Measurements from ENCODE around the gene NINJ1. TPM values are rescaled to one million over a fixed set of nuclear protein-coding genes. Genes with fewer than 3 reads are reported as not detected.

The NINJ1 gene
- total RNA-seq, 2 experiments from 2014 or later = 29.5 to 30.4 TPM

- Mint-ChIP-seq H3K27ac (peak overlapping the region; percentile 87), H3K4me1 (peaks cover 34% of the 10 kb centered on the region), H3K27me3 (no peaks in the 10 kb centered on the region), H3K36me3 (no peaks in the 10 kb centered on the region), H3K9me3 (no peaks in the 10 kb centered on the region), H3K4me3 (peak overlapping the region; percentile 89)
- DNase-seq = no peak
- peak; percentile 20 for ATAC-seq (ENCODE audit: low read depth)
- POLR2A ChIA-PET = interaction anchor here (0.8 to 2.1 kb wide), 11 partner anchors 8 to 433 kb away, joined by 3 to 15 read pairs (median 4); no protein-coding TSS in a partner anchor
Measured at GRCh38 chr9:93133681-93134014, 403 bp downstream of the NINJ1 start.

- DNase-seq = no peak
- no peaks in the 10 kb centered on the region for H3K27me3 Mint-ChIP-seq
- H3K36me3 Mint-ChIP-seq = no peaks in the 10 kb centered on the region
- POLR2A ChIA-PET = interaction anchor here (1.0 to 1.5 kb wide), 9 partner anchors 10 to 433 kb away, joined by 3 to 15 read pairs (median 4); no protein-coding TSS in a partner anchor
- H3K9me3 Mint-ChIP-seq = no peaks in the 10 kb centered on the region
- peak overlapping the region; percentile 89 for H3K4me3 Mint-ChIP-seq
- peaks cover 31% of the 10 kb centered on the region for H3K4me1 Mint-ChIP-seq
- ATAC-seq (ENCODE audit: low read depth) = no peak
- H3K27ac Mint-ChIP-seq = peak overlapping the region; percentile 87
Measured at GRCh38 chr9:93132946-93133680, 938 bp downstream of the NINJ1 start.

GRCh38 chr9:93132287-93132927 lies 1.6 kb downstream of the NINJ1 start:
- no peak for DNase-seq
- H3K27ac Mint-ChIP-seq = peak overlapping the region; percentile 87
- peak overlapping the region; percentile 89 for H3K4me3 Mint-ChIP-seq
- ATAC-seq (ENCODE audit: low read depth) = no peak
- POLR2A ChIA-PET = interaction anchor here (0.8 kb wide), 1 partner anchor 31 kb away, joined by 3 read pairs; no protein-coding TSS in a partner anchor
- H3K9me3 Mint-ChIP-seq = no peaks in the 10 kb centered on the region
- H3K4me1 Mint-ChIP-seq = peaks cover 28% of the 10 kb centered on the region
- H3K27me3 Mint-ChIP-seq = no peaks in the 10 kb centered on the region
- no peaks in the 10 kb centered on the region for H3K36me3 Mint-ChIP-seq

- Mint-ChIP-seq H3K27ac (peak overlapping the region; percentile 15), H3K27me3 (no peaks in the 10 kb centered on the region), H3K9me3 (no peaks in the 10 kb centered on the region), H3K4me1 (peaks cover 34% of the 10 kb centered on the region), H3K36me3 (no peaks in the 10 kb centered on the region), H3K4me3 (peak overlapping the region; percentile 89)
- POLR2A ChIA-PET = interaction anchor here (0.8 kb wide), 1 partner anchor 30 kb away, joined by 3 read pairs; no protein-coding TSS in a partner anchor
- ATAC-seq (ENCODE audit: low read depth) = no peak
- DNase-seq = no peak
Measured at GRCh38 chr9:93131599-93132286, 2.3 kb downstream of the NINJ1 start.

GRCh38 chr9:93130861-93131481 lies 3.1 kb downstream of the NINJ1 start:
- POLR2A ChIA-PET = no interaction called here
- Mint-ChIP-seq H3K4me1 (peaks cover 41% of the 10 kb centered on the region), H3K36me3 (peaks cover 1% of the 10 kb centered on the region), H3K4me3 (no peak overlapping the region), H3K27ac (peak overlapping the region; percentile 26), H3K27me3 (no peaks in the 10 kb centered on the region), H3K9me3 (no peaks in the 10 kb centered on the region)
- DNase-seq (no peak), ATAC-seq (ENCODE audit: low read depth) (no peak)

- no peak for ATAC-seq (ENCODE audit: low read depth)
- DNase-seq = no peak
- Mint-ChIP-seq H3K27ac (no peak overlapping the region), H3K9me3 (no peaks in the 10 kb centered on the region), H3K27me3 (no peaks in the 10 kb centered on the region), H3K36me3 (peaks cover 4% of the 10 kb centered on the region), H3K4me3 (no peak overlapping the region), H3K4me1 (peaks cover 44% of the 10 kb centered on the region)
- POLR2A ChIA-PET = interaction anchor here (1.1 kb wide), 1 partner anchor 10 kb away, joined by 4 read pairs; no protein-coding TSS in a partner anchor
Measured at GRCh38 chr9:93129691-93130500, 4.2 kb downstream of the NINJ1 start.

GRCh38 chr9:93129286-93129685 lies 4.8 kb downstream of the NINJ1 start:
- no peaks in the 10 kb centered on the region for H3K9me3 Mint-ChIP-seq
- no peak overlapping the region for H3K27ac Mint-ChIP-seq
- H3K4me1 Mint-ChIP-seq = peaks cover 40% of the 10 kb centered on the region
- no peak for ATAC-seq (ENCODE audit: low read depth)
- POLR2A ChIA-PET = interaction anchor here (1.1 kb wide), 1 partner anchor 9 kb away, joined by 4 read pairs; no protein-coding TSS in a partner anchor
- H3K27me3 Mint-ChIP-seq = no peaks in the 10 kb centered on the region
- H3K36me3 Mint-ChIP-seq = peaks cover 4% of the 10 kb centered on the region
- no peak overlapping the region for H3K4me3 Mint-ChIP-seq
- no peak for DNase-seq

GRCh38 chr9:93128715-93129224 lies 5.3 kb downstream of the NINJ1 start:
- Mint-ChIP-seq H3K4me1 (peaks cover 40% of the 10 kb centered on the region), H3K9me3 (no peaks in the 10 kb centered on the region), H3K27me3 (no peaks in the 10 kb centered on the region), H3K4me3 (no peak overlapping the region), H3K27ac (peak overlapping the region; percentile 47), H3K36me3 (peaks cover 4% of the 10 kb centered on the region)
- DNase-seq = no peak
- POLR2A ChIA-PET = interaction anchor here (1.1 kb wide), 1 partner anchor 9 kb away, joined by 4 read pairs; no protein-coding TSS in a partner anchor
- no peak for ATAC-seq (ENCODE audit: low read depth)

- DNase-seq (no peak), ATAC-seq (ENCODE audit: low read depth) (no peak)
- peak overlapping the region; percentile 47 for H3K27ac Mint-ChIP-seq
- no peaks in the 10 kb centered on the region for H3K9me3 Mint-ChIP-seq
- H3K4me3 Mint-ChIP-seq = no peak overlapping the region
- H3K36me3 Mint-ChIP-seq = peaks cover 4% of the 10 kb centered on the region
- H3K27me3 Mint-ChIP-seq = no peaks in the 10 kb centered on the region
- peaks cover 40% of the 10 kb centered on the region for H3K4me1 Mint-ChIP-seq
- POLR2A ChIA-PET = no interaction called here
Measured at GRCh38 chr9:93128011-93128714, 5.9 kb downstream of the NINJ1 start.

- DNase-seq (peak; percentile 29), ATAC-seq (ENCODE audit: low read depth) (no peak)
- POLR2A ChIA-PET = interaction anchor here (1.9 kb wide), 1 partner anchor 14 kb away, joined by 5 read pairs; no protein-coding TSS in a partner anchor
- Mint-ChIP-seq H3K4me3 (no peak overlapping the region), H3K9me3 (no peaks in the 10 kb centered on the region), H3K27ac (peak overlapping the region; percentile 97), H3K4me1 (peaks cover 33% of the 10 kb centered on the region), H3K27me3 (no peaks in the 10 kb centered on the region), H3K36me3 (peaks cover 4% of the 10 kb centered on the region)
Measured at GRCh38 chr9:93127395-93127911, 6.6 kb downstream of the NINJ1 start.

- POLR2A ChIA-PET = interaction anchor here (1.9 to 3.4 kb wide), 2 partner anchors 8 to 15 kb away, joined by 5 to 12 read pairs; partner anchors contain the start of gene NINJ1
- no peaks in the 10 kb centered on the region for H3K27me3 Mint-ChIP-seq
- ATAC-seq (ENCODE audit: low read depth) = peak; percentile 23
- peak overlapping the region; percentile 48 for H3K4me3 Mint-ChIP-seq
- H3K36me3 Mint-ChIP-seq = peaks cover 4% of the 10 kb centered on the region
- H3K4me1 Mint-ChIP-seq = peaks cover 29% of the 10 kb centered on the region
- no peaks in the 10 kb centered on the region for H3K9me3 Mint-ChIP-seq
- H3K27ac Mint-ChIP-seq = peak overlapping the region; percentile 97
- peak; percentile 39 for DNase-seq
Measured at GRCh38 chr9:93126825-93127368, 7.2 kb downstream of the NINJ1 start.

Measured in activated naive CD8-positive, alpha-beta T cell treated with anti-CD3 and anti-CD28 coated beads, Interleukin-2, amount 10 ng/mL, durations not matched to agents 7 days and 5 days (primary cell).